DOHH2 (cell line): ENCODE measurements around the gene ZG16.

Experiments
- H3F3A ChIP-seq: fragments of 200-600 bp; sonication (generic), shearing (Covaris generic); 2 replicates; pipeline ENCODE4 v1.6.0; 2016; ENCODE audit warnings: antibody characterized with exemption, mild to moderate bottlenecking; ENCODE audit not compliant: control insufficient read depth, insufficient read depth
- H3K27ac ChIP-seq: fragments of 200-600 bp; sonication (generic); 2 replicates; pipeline ENCODE4 v1.5.1; 2014; ENCODE audit warnings: low read depth, mild to moderate bottlenecking, low read length, moderate library complexity
- H3K27me3 ChIP-seq: fragments of 200-600 bp; sonication (generic); 2 replicates; pipeline ENCODE4 v1.6.1; 2014; ENCODE audit warnings: mild to moderate bottlenecking, low read length, mixed read lengths; ENCODE audit not compliant: control insufficient read depth
- H3K36me3 ChIP-seq: fragments of 200-600 bp; sonication (generic); 2 replicates; pipeline ENCODE4 v1.6.1; 2014; ENCODE audit warnings: mild to moderate bottlenecking, low read length, moderate library complexity, mixed read lengths; ENCODE audit not compliant: control insufficient read depth
- H3K4me1 ChIP-seq: fragments of 200-600 bp; sonication (generic); 2 replicates; pipeline ENCODE4 v1.6.1; 2014; ENCODE audit warnings: mild to moderate bottlenecking, low read length, mixed read lengths; ENCODE audit not compliant: control insufficient read depth
- H3K4me2 ChIP-seq: fragments of 200-600 bp; sonication (generic); 2 replicates; pipeline ENCODE4 v1.6.0; 2014; ENCODE audit warnings: mild to moderate bottlenecking, low read length, moderate library complexity
- H3K4me3 ChIP-seq: fragments of 200-600 bp; sonication (generic); 2 replicates; pipeline ENCODE4 v1.5.1; 2014; ENCODE audit warnings: mild to moderate bottlenecking, low read length, mixed read lengths
- H3K79me2 ChIP-seq: fragments of 200-600 bp; sonication (generic); 2 replicates; pipeline ENCODE4 v1.6.1; 2014; ENCODE audit warnings: mild to moderate bottlenecking, low read length, mixed read lengths; ENCODE audit not compliant: control insufficient read depth
- H3K9me2 ChIP-seq: fragments of 200-600 bp; sonication (generic); replicated peaks from 2 replicates; pipeline ENCODE4 v1.6.1; 2014; ENCODE audit warnings: mild to moderate bottlenecking, low read length, mixed read lengths; ENCODE audit not compliant: control insufficient read depth
- H3K9me3 ChIP-seq: fragments of 200-600 bp; sonication (generic); 2 replicates; pipeline ENCODE4 v1.6.1; 2014; ENCODE audit warnings: antibody characterized with exemption, low read length, mixed read lengths; ENCODE audit not compliant: control insufficient read depth, insufficient read depth
- H4K20me1 ChIP-seq: fragments of 200-600 bp; sonication (generic); 2 replicates; pipeline ENCODE4 v1.6.0; 2014; ENCODE audit warnings: low read depth, mild to moderate bottlenecking, antibody characterized with exemption, low read length, moderate library complexity; ENCODE audit not compliant: control insufficient read depth, insufficient read depth
- CTCF ChIP-seq: fragments of 200-600 bp; sonication (generic); IDR thresholded peaks from one replicate; pipeline ENCODE4 v1.5.1; 2014; ENCODE audit warnings: antibody characterized with exemption, mild to moderate bottlenecking, low read depth, low read length; ENCODE audit not compliant: poor library complexity, severe bottlenecking
- EZH2phosphoT487 ChIP-seq: fragments of 200-600 bp; sonication (generic); IDR thresholded peaks from 2 replicates; pipeline ENCODE4 v1.6.1; 2017; ENCODE audit warnings: borderline replicate concordance, mild to moderate bottlenecking, antibody characterized with exemption, low read length, moderate library complexity, mixed read lengths

Gene ZG16

GRCh38 chr16:29831490-29831889 is 53.4 kb downstream of the ZG16 start:
- Histone ChIP-seq H3K4me2 (no peak overlapping the region), H4K20me1 (no peaks in the 10 kb centered on the region), H3F3A (no peaks in the 10 kb centered on the region), H3K27me3 (peaks cover 9% of the 10 kb centered on the region; the same call in 1 of the 2 replicates), H3K9me3 (no peaks in the 10 kb centered on the region), H3K9me2 (no peaks in the 10 kb centered on the region), H3K27ac (no peak overlapping the region), H3K79me2 (no peaks in the 10 kb centered on the region), H3K4me1 (no peaks in the 10 kb centered on the region), H3K4me3 (no peak overlapping the region), H3K36me3 (no peaks in the 10 kb centered on the region)
- TF ChIP-seq EZH2phosphoT487 (no peak), CTCF (no peak)
